NOMO-1 treated with dmso at 0.1 percent for 144 hours (cell line): ENCODE data around the gene TMPRSS7.
"Not testable (repeated sequence)": the region's sequence is repeated elsewhere in the genome, so short reads cannot be mapped to it uniquely, and the experiment has no call there.

Experiments used
- DNase-seq: peaks from one replicate; lab custom pipeline; 2025; ENCODE audit not compliant: unreplicated experiment; lab: John Stamatoyannopoulos, UW

TMPRSS7 gene

DNA sequence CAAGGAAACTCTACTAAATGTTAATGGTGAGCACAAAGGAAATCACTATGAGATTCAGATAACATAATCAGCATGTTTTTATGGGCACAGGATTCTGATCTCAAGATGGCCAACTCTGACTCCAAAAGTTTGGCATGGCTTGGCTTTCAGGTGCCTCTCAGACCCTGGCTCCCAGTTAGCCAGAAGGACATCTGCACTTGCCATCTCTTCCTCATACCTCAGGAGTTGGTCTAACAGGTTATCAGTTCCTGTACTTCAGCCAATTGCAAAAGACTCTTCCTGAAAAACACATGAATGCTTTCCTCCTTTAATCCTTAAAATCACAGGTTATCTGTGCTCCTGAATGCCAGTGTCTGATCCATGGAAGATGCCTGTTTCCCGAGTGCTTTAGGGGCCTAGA, 25.0 kb downstream of the TMPRSS7 start:
- DNase-seq: no peak

DNA sequence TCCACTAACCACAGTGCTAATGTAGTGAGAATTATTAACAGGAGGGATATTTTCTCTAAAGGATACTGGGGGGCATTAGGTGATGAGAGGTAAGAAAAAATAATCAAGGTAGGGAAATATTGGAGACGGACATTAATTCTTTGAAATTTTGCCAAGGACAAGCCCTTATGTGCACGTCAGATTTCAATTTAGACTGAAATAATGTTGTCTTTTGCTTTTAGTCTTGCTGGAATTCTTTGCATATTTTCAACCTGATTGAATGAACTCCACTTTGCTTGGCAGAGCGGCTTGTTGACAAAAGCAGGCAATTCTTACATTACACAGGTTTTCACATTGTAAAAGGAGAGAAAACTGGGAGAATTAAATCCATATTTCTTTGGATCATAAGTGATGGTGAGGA, 26.6 kb downstream of the TMPRSS7 start:
- no peak for DNase-seq

DNA sequence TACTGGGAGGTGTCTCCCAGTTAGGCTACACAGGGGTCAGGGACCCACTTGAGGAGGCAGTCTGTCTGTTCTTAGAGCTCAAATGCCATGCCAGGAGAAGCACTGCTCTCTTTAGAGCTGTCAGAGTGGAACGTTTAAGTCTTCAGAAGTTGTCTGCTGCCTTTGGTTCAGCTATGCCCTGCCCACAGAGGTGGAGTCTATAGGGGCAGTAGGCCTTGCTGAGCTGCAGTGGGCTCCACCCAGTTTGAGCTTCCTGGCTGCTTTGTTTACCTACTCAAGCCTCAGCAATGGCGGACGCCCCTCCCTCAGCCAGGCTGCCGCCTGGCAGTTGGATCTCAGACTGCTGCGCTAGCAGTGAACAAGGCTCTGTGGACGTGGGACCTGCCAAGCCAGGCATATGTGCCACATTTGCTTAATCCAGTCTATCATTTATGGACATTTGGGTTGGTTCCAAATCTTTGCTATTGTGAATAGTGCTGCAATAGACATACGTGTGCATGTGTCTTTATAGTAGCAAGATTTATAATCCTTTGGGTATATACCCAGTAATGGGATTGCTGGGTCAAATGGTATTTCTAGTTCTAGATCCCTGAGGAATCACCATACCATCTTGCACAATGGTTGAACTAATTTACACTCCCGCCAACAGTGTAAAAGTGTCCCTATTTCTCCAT, 38.0 kb downstream of the TMPRSS7 start:
- not testable (repeated sequence) for DNase-seq

DNA sequence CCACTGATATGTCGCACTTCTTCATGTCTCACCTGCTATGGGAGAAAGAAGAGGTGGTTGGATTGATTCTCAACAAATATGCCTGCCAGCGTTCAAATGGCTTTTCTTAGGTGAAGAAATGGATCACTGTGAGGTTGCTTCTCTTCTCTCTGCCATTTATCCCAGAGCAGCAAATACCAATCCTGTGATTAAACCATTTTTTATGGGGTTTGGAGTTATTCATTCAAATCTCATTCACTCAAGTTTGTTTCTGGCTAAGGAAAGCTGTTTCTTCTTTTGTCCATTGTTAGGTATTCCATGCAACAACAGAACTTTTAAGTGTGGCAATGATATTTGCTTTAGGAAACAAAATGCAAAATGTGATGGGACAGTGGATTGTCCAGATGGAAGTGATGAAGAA, 39.5 kb downstream of the TMPRSS7 start:
- no peak for DNase-seq

DNA sequence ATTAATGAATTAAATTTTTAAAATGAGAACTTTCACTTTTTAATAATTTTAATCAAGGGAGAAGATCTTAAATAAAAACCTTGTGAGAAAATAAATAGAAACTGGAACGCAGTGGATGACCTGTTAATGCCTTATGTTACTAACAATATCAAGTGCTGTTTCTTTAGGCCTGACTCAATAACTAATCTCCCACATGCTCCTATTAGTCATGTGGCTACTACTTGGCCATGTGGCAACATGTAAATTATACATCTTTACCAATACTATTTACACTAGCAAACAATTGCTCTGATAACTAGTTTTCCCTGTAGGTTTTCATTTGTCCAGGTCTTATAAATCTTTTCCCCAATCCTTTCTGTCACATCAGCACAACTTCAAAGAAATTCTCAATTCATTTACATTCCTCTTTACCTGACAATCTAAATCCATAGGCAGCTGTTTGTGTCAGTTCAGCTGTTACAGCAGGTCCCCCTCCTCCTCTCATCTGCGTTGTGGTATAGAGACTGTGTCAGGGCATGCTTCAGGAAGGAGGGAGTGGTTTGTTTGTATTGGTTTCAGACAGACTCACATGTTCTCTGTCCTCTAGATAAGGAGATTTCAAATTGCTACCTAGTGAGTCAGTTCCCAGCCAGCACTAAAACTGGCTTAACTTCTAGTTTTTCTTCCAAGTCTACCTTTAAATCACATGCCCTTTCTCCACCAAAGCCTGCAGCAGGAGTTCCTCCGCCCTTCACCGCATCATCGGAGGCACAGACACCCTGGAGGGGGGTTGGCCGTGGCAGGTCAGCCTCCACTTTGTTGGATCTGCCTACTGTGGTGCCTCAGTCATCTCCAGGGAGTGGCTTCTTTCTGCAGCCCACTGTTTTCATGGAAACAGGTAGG, 40.3 kb downstream of the TMPRSS7 start:
- DNase-seq: no peak

DNA sequence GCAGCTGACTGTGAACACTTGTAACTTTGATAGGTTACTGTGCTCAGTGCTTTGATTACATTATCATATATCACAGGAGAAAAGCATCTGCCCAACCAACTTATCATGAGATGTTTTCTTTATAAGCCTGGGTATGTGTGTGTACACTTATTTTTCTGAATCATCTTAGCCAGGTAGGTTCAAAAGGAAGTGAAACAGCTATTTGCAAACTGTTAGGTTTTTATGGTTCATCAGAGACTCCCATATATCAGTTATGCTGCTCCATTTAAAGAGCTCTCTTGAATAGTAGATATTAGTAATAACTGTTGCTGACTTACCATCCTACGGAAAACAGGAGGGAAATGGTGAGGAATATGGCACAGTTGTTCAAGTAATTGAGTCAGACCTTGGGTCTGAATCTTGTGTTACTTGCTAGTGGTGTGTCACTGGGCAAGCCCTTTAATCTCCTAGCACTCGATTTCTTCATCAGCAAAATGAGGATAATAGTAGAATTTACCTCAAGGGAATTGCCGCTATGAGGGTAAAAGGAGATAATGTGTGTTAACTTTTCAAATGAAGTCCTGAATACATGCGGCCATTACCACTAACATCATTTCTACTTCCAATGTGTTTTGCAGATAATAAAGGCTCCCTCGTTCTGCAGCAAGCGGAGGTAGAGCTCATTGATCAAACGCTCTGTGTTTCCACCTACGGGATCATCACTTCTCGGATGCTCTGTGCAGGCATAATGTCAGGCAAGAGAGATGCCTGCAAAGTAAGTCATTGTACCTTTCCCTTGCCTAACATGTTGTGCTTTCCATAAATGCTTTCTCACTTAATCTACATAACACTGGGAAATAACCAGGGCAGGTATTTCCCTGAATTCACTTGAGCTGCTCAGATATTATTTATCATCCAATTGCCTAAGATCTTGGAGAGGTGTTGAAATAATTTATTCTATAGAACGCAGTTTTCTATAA, 43.9 kb downstream of the TMPRSS7 start:
- no peak for DNase-seq

DNA sequence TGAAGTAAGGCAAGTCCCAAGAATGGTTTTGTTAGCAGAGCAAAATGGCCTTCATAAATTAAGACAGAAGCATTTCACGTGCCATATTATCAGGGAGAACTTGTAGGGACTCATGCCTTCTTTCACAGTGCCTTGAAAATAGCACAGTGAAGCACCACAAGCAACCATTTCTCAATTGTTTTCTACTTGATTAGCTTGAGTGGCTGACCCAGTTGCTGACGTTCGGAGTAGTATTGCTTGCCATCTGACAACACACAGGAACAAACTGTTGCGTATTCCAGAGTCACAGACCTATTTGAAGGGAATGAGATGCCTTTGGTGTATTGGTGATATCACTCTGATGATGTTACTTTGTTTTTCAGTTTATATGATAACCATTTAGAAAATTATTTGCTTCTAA, 48.7 kb downstream of the TMPRSS7 start:
- DNase-seq: no peak

DNA sequence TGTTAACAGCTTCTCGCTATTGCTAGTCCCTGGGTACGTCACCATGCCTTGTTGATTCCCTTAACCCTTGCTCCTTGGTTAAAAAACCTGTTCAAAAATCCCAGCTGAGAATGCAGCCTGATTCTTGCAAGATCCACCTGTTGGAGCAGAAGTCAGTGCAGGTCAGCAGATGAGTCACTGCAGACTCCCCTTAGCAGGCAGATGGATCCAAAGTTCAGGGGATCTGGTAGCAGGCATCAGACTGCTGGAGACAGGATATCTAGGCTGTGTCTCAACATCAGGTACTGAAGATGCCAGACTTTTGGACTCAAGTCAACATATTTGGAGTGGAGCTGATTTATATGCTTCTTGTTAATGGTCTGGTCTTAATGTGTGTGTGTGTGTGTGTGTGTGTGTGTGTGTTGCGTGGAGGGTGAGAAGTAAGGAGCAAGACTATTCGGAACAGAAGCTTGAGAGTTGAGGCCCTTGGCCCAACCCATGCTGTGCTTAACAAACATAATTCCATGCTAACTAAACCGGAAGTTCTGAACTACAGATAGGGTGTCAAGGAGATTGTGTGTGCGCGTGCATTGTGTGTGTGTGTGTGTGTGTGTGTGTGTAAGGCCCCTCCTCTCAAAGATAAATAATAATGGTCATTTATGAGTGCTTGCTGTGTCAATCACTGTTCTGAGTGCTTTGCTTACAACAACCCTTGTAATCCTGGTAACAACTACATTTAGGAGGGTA, 50.6 kb downstream of the TMPRSS7 start:
- DNase-seq: no peak

DNA sequence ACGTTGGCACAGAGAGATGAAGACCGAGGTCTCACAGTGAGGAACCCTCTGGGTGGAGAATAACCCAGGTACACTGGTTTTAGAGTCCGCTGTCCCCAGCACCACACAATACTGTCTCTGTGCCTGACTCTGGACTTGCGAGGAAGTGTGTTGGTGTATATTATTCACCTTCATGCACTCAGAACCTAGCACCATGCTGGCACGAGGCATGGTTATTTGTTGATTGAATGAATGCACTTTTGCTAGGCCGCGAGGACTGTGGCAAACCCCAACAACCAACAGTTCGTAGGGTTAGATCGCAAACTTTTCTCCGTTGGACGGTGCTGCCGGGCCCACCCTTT, 51.2 kb downstream of the TMPRSS7 start:
- no peak for DNase-seq

DNA sequence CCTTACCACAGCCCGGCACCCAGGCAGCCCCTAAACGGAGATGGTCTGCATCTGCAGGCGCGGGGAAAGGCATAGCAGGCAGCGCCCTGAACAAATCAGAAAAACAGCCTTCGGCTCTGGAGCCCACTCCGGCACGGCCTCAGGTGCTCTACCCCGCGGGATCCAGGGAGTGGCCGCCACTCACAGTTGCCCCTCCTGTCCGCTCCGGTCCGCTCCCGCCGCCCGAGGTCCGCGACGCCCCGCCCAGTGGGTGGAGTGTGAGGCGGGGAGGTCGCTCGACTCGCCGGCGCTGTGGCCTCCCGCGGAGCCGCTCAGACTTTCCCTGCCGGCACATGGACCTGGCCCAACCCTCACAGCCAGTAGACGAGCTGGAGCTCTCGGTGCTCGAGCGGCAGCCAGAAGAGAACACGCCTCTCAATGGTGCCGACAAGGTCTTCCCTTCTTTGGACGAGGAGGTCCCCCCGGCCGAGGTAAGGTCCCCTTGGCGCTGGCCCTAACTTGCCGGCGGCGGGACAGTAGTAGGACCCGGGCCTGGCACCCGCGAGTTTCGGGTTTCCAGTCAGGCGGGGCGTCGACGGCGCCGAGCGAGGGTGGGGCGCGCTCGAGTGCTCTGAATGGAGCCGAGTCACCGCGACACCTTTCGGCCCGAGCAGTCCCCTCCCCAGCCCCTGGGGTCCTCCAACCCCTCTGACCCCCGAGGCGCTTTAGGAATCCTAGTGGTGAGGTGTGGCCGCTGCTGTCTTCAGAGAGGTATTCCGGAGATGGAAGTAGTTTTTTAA, 51.7 kb downstream of the TMPRSS7 start, which contains the start of gene C3orf52:
TSS of gene C3orf52 (plus strand) at position 314 of the 779 bp plus-strand sequence. CDS start at position 333, 19 bp downstream.
- DNase-seq: no peak

DNA sequence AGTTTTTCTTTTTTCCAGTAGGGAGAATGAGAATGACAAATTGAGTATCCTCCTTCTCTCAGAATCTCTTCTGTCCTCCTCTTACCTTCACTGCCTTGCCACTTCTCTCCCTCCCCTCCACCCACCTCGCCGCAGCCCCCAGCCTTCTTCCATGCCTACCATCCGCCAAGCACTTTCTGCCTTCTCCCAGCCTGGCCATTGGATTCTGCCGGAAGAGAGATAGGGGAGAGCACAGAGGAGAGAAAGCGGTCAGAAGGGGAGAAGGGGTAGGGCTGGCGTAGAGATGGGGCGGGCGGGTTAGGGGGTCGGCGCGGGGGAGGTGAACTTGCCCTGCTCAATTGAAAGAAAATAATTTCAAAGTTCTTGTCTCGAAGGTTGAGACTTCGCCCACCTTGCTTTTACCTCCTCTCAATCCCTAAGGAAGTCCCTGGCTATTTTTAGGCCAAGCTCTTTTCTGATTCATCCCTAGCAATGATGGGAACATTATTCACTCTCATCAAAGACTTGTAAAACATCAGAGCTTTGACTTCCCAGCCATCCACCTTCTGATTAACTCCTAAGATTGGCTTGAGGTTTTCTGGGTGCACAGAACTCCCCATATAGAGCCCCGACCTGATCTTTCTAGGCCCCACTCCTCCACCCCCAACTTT, 52.5 kb downstream of the TMPRSS7 start:
- DNase-seq: no peak

DNA sequence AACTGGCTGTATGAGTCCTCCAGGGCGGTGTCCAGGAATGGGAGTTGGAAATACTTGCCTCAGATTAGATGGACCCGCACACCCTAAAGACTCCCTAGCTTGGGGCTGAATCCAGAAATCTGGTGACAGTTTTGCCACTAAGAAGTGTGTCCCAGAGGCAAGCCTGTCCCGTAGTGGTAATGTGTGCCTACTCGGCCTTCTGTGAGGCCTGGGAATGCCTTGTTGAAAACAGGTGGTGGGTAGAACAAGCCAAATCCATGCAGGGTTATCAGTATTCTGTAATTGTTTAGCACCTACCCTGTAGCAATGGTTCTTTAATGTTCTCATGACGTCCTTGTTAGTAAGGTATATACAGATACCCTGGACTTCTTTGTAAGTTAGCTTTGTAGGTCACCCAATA, 53.2 kb downstream of the TMPRSS7 start:
- DNase-seq: no peak

DNA sequence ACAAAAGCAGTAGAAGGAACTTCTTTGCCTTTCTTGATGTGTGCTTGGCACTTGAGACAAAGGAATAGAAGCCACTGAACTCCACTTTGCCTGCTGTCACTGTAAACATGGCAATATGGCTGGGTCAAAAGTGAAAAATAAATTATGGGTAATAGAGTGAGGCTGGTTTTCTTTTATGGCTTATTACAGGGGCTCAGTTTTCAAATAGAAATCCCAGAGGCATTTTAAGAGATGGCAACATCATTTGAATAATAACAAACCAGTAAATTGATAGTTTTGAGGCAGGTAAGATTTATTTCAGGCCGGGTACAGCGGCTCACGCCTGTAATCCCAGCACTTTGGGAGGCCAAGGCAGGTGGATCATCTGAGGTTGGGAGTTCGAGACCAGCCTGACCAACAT, 54.4 kb downstream of the TMPRSS7 start:
- DNase-seq: no peak

DNA sequence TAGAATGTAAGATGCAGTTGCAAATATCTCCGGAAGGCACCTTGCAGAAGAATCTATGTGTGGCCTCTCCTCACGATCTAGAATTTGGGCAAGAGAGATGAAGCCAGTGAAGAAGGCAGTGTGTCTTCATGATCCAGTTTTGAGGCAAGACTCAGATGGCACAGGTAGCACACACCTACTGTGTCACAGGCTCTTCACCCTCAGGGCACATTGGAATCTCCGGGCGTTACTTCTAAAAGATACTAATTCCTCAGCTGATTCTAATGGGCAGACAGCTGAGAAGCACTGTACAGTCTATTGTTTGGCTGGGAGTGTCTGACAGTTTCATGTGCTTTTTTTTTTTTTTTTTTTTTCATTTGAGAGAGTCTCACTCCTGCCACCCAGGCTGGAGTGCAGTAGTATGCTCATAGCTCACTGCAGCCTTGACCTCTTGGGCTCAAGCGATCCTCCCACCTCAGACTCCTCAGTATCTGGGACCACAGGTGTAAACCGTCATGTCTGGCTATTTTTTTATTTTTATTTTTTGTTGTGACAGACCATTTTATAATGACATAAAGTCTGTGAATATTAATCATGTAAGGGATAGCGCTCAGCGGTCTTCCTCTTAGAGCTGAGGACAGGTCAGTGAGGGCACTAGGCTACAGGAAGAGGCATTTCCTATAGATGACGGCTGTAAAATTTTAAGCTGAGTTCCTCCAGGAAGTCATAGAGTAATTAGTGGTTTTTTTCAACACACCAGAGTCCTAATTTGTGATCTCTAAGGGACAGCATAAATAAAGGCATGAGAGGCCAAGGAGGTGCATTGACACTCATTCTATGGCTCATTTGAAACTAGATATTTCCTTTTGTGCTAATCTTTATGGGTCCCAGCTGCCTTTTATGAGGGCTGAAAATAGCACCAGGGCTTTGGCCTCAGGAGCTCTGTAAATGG, 55.7 kb downstream of the TMPRSS7 start:
- DNase-seq: peak; percentile 86

DNA sequence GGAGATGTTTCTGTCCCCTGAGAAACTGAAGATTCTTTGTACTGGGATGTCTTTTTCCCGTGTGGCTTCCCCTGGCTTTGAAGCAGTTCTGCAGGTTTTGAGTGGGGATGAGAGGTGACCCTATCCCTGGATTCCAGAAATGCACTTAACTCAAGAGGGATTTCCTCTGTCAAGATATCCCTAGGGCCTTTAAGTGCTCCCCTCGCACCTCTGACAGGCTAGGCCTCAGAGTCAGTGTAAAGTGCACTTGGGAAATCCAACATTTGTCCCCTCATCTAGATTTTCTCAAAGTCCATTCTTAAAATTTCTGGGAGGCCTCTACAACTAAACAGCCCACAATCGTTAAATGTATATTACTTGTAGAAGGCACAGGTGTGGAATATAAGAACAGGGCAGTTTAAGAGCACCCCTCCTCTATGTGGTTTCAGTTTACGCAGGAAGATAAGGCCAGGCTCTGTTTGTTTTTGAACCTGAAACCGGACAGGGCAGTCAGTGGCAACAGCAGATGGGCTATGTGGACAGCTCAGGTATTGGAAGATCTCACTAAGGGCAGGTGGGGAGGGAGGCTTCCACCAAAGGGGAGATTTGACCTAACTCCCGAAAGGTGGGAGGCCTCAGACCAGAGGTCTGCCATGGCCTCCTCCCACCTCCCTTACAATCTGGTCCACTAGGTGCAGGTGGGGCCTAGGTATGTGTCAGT, 56.5 kb downstream of the TMPRSS7 start:
- no peak for DNase-seq

DNA sequence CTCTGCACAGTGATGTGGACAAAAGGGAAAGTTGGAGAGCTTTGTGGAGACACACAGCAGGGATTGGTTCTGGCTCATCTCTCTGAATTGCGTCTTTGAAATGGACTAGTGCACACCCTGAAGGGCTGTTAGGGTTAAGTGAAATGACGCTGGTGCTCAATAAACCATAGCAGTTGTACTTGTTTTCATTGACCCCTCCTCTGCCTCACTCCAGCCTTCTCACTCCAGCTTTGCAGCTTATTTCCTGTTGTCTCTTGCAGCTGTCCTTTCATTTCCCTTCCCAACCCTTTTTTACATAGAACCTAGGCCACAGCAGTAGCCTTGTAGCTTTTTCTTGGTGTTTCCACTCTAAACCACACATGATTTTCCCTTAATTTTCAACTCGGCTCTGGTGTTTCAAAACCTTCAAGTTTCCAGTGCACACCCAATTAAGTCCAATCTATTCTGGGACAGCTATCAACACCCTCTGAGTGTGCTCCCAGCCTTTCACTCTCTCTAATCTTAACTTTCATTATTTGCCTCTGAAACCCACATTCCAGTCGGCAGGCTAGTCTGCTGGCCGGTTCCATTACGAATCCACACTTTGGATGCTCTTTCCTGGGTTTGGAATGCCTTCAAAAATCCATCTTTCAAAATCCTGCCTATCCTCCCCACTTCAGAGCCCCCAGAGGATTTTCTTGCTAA, 58.1 kb downstream of the TMPRSS7 start:
- peak; percentile 15 for DNase-seq

DNA sequence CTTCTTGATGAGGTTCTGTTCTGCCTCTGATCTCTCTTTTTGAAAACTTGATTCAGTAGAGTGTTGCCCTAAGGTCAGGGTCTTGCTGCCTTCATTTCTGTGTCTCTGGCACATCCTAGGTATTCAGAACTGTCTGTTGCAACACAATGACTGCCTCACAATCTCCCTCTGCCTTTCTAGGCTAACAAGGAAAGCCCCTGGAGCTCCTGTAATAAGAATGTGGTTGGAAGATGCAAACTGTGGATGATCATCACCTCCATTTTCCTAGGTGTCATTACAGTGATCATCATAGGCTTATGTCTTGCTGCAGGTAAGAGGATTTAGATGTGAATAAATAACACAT, 58.6 kb downstream of the TMPRSS7 start:
- DNase-seq: no peak
